Lung (tissue), 12 donors: ENCODE measurements around the gene LEPR. TPM values are rescaled to one million over a fixed set of nuclear protein-coding genes. Genes with fewer than 3 reads are reported as not detected.

Experiments used
- ATAC-seq: fragments of 200-7000 bp; cut with Tn5 transposase; one replicate; pipeline ENCODE4 v1.9.1; 2020; ENCODE audit warnings: moderate number of reproducible peaks; ENCODE audit not compliant: insufficient read depth, low FRiP score
- DNase-seq, 3 donors: peaks; one replicate each; pipeline ENCODE4 v3.0.0-alpha.2; 2013 to 2017
- H3K27ac ChIP-seq, 2 donors: one replicate each; pipeline ENCODE4 v1.5.1; 2013; ENCODE audit warnings: mild to moderate bottlenecking in 2 of 2, moderate library complexity in 2 of 2, control low read depth in 1 of 2, inconsistent platforms in 1 of 2, low read depth in 1 of 2, low read length in 1 of 2
- H3K27me3 ChIP-seq, 3 donors: one replicate each; pipeline ENCODE4 v1.5.1; 2013; ENCODE audit warnings: low read length in 2 of 3; ENCODE audit not compliant: control insufficient read depth in 3 of 3, insufficient read depth in 3 of 3
- H3K36me3 ChIP-seq, 4 donors: one replicate each; pipeline ENCODE4 v1.5.1; 2013; ENCODE audit warnings: low read length in 4 of 4, mild to moderate bottlenecking in 1 of 4, moderate library complexity in 1 of 4; ENCODE audit not compliant: control insufficient read depth in 4 of 4, insufficient read depth in 4 of 4
- H3K4me1 ChIP-seq, 5 donors: one replicate each; pipeline ENCODE4 v1.5.1; 2013; ENCODE audit warnings: low read length in 5 of 5, mild to moderate bottlenecking in 2 of 5, moderate library complexity in 1 of 5; ENCODE audit not compliant: control insufficient read depth in 5 of 5, insufficient read depth in 5 of 5
- H3K4me3 ChIP-seq: one replicate; pipeline ENCODE4 v1.5.1; 2013; ENCODE audit warnings: mild to moderate bottlenecking, control low read depth, moderate library complexity
- H3K9ac ChIP-seq, 2 donors: one replicate each; pipeline ENCODE4 v1.5.1; 2013; ENCODE audit warnings: low read length in 2 of 2, control low read depth in 1 of 2; ENCODE audit not compliant: insufficient read depth in 1 of 2
- H3K9me3 ChIP-seq, 4 donors: one replicate each; pipeline ENCODE4 v1.5.1; 2013; ENCODE audit warnings: low read length in 3 of 4, mild to moderate bottlenecking in 1 of 4, moderate library complexity in 1 of 4; ENCODE audit not compliant: control insufficient read depth in 4 of 4, insufficient read depth in 3 of 4
- CTCF ChIP-seq: IDR thresholded peaks from 2 replicates; pipeline ENCODE4 v1.5.1; 2012; ENCODE audit warnings: mild to moderate bottlenecking; ENCODE audit errors: control extremely low read depth, extremely low read depth
- WGBS, 2 donors: extraction: QIAGEN DNeasy Blood & Tissue Kit; methylation state at CpG; one replicate each; pipeline ENCODE4 v1.1.7; 2013; 5-methylcytosine and 5-hydroxymethylcytosine counted together
- polyA plus RNA-seq, 2 donors: library from polyadenylated mRNA; stranded (reverse); fragments of 200-250 nt; gene quantifications; one replicate each; pipeline ENCODE4 v1.2.1, GENCODE V29; 2013
- total RNA-seq, 2 donors: library from RNA; depleted of rRNA in 1 of 2; stranded (reverse); fragments of >200 nt in 1 of 2; gene quantifications; one replicate each; pipeline ENCODE4 v1.2.1, GENCODE V29; 2014 to 2021
- donor health status: control.
- donor health status: control.
- donor health status: Bipolar disorder and iron deficiency.
- donor health status: healthy.
- donor health status: DM: yes; HTN: yes; CAD: no.

LEPR gene
- total and polyA plus RNA-seq, 4 donors: 7.2 to 67.1 (median 13.3) TPM

GRCh38 chr1:65440915-65441314, 20.4 kb downstream of the LEPR start:
- ATAC-seq (no peak), DNase-seq (no peak)
- H3K36me3 ChIP-seq: peaks cover 0 to 3% (median 0%) of the 10 kb centered on the region in 4 donors
- no peak overlapping the region for H3K27ac ChIP-seq
- H3K4me3 ChIP-seq: no peak overlapping the region
- WGBS, 2 donors: 56 to 58% methylated on average over 1 of the region's 1 CpG
- H3K9me3 ChIP-seq: no peaks in the 10 kb centered on the region
- peaks cover 0 to 3% (median 0%) of the 10 kb centered on the region in 5 donors for H3K4me1 ChIP-seq
- no peak for TF ChIP-seq CTCF
- H3K27me3 ChIP-seq: no peaks in the 10 kb centered on the region
- H3K9ac ChIP-seq: no peak overlapping the region

GRCh38 chr1:65441464-65441863, 21.0 kb downstream of the LEPR start:
- 47 to 65% methylated on average over 3 of the region's 3 CpGs for WGBS, 2 donors
- Histone ChIP-seq H3K36me3 (peaks cover 0 to 3% (median 0%) of the 10 kb centered on the region in 4 donors), H3K4me1 (peaks cover 0 to 2% (median 0%) of the 10 kb centered on the region in 5 donors), H3K27ac (no peak overlapping the region), H3K9ac (no peak overlapping the region), H3K9me3 (no peaks in the 10 kb centered on the region), H3K27me3 (no peaks in the 10 kb centered on the region), H3K4me3 (no peak overlapping the region)
- ATAC-seq (no peak), DNase-seq (no peak)
- no peak for TF ChIP-seq CTCF

- H3K9me3 ChIP-seq: no peaks in the 10 kb centered on the region
- WGBS, 2 donors: 96 to 100% methylated on average over 1 of the region's 1 CpG
These were observed 22.0 kb downstream of the LEPR start for GRCh38 chr1:65442442-65442841.

More at GRCh38 chr1:65442442-65442841, 22.0 kb downstream of the LEPR start:
- Histone ChIP-seq H3K27ac (no peak overlapping the region), H3K4me1 (no peaks in the 10 kb centered on the region), H3K4me3 (no peak overlapping the region), H3K36me3 (no peaks in the 10 kb centered on the region), H3K9ac (no peak overlapping the region), H3K27me3 (no peaks in the 10 kb centered on the region)
- TF ChIP-seq CTCF: no peak
- no peak for ATAC-seq
- no peak for DNase-seq
